ENCODE measurements around the gene UBXN11. TPM values are rescaled to one million over a fixed set of nuclear protein-coding genes. Genes with fewer than 3 reads are reported as not detected.

UBXN11 gene, protein sequence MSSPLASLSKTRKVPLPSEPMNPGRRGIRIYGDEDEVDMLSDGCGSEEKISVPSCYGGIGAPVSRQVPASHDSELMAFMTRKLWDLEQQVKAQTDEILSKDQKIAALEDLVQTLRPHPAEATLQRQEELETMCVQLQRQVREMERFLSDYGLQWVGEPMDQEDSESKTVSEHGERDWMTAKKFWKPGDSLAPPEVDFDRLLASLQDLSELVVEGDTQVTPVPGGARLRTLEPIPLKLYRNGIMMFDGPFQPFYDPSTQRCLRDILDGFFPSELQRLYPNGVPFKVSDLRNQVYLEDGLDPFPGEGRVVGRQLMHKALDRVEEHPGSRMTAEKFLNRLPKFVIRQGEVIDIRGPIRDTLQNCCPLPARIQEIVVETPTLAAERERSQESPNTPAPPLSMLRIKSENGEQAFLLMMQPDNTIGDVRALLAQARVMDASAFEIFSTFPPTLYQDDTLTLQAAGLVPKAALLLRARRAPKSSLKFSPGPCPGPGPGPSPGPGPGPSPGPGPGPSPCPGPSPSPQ
- total RNA-seq = 4.8 and 5.3 TPM in 2 replicates

GRCh38 chr1:26306290-26307229, at the start of gene UBXN11:
Gene UBXN11 (minus strand): TSS chr1:26306636. CDS start chr1:26302883, 3,753 bp downstream.

DNA sequence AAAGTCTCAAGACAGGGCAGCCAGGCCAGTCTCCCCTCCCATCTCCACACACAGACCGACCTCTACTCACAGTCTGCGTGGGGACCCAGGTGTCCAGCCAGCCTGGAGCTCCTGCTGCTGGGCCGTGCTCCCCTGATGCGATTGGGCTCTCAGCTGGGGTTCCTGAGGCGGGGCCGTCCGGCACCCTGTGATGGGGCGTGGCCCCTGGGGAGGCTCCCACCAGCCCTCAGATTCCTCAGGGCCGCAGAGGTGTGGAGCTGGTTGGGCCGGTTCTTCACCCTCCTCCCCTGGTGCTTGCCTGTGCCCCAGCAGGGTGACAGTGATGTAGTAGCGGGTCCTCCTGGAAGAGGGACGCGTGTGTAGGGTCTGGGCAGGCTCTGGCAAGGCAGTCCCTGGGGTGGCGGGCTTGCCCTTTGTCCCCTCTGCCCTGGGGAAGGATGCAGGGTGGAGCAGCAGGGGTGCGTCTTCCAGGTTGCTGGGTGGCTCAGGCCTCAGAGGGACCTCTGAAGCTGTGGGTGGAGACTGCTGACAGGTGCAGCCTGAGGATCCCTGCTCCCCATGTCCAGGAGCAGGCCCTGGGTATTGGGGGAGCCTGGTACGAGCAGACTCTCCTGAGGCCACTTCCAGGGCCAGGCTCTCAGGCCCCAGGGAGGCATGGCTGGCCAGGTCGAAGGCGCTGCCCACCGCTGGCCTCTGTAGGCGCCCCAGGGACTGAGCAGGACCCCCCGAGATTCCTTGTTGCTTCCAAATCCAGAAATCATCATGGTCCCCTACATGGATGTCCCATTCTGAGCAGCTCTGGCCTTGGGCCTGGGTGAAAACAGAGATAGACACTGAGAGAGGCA, 47.8 kb upstream of the UBXN11 start, which contains the start of gene CRYBG2:
TSS of gene CRYBG2 (minus strand) at position 155 of the 845 bp plus-strand sequence. CDS start 7,473 bp downstream, outside the sequence.

GRCh38 chr1:26317612-26318337, 11.3 kb upstream of the UBXN11 start, which contains the start of gene CD52:
Gene CD52 (plus strand): TSS chr1:26317958. CDS start chr1:26318018, 60 bp downstream.

DNA sequence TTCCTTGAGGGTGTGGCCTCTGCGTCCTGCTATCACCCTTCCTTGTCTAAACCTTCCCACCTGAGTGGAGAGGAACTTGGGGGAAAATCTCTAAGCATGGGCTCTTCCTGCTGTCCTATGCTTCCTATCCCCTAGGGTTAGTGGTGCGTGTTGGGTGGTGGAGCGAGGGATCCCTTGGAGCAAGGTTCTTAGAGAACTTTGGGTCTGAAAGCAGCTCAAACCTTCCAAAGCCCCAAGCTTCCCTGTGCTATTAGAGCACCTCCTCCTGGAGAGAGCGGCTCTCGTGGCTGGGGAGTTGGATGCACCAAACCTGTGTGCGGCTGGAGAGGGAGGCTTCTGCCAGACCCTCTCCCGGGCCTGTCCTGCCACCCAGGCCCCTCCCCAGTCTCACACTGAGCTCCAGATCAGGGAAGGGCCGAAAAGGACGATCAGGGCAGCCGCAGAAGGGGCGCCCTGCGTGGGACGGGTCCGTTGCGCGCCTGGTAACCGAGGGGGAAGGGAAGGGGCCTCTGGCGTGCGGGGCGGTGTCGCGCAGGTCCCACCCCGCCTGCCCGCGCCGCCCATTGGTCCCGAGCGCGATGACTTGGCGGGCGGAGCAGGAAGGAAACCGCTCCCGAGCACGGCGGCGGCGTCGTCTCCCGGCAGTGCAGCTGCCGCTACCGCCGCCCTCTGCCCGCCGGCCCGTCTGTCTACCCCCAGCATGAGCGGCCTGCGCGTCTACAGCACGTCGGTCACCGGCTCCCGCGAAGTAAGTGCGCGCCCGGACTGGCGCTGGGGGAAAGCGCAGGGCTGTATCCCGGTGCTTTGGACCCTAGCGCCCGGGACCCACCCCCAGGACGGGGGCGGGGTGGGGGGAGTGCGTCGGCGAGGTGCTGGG, 26.7 kb downstream of the UBXN11 start, which contains the start of gene SH3BGRL3:
TSS of gene SH3BGRL3 (plus strand) at position 631 of the 877 bp plus-strand sequence. CDS start at position 701, 70 bp downstream.

GRCh38 chr1:26233903-26234643, 72.4 kb downstream of the UBXN11 start, which contains the start of gene CEP85:
Gene CEP85 (plus strand): TSS chr1:26234200. CDS start chr1:26239784, 5,584 bp downstream.

Other genes starting within 250 kb of the UBXN11 start
- under 0.01 TPM in 1 of 2 replicates, not detected in the other for gene TRIM63, start 239.0 kb downstream of the UBXN11 start, total RNA-seq
- 4.7 and 5.4 TPM in 2 replicates for gene PDIK1L, start 194.8 kb downstream of the UBXN11 start, total RNA-seq
- gene FAM110D, start 147.6 kb downstream of the UBXN11 start, total RNA-seq = under 0.01 and 0.06 TPM in 2 replicates
- gene C1orf232, start 137.7 kb downstream of the UBXN11 start, total RNA-seq = not detected in 2 replicates
- 18.5 and 27.1 TPM in 2 replicates for gene ZNF593, start 136.7 kb downstream of the UBXN11 start, total RNA-seq
- gene ZNF593OS, start 134.8 kb downstream of the UBXN11 start, total RNA-seq = 0.19 TPM in 1 of 2 replicates, not detected in the other
- 0.26 TPM in 1 of 2 replicates, not detected in the other for gene CNKSR1, start 129.1 kb downstream of the UBXN11 start, total RNA-seq
- not detected in 2 replicates for gene CATSPER4, start 116.0 kb downstream of the UBXN11 start, total RNA-seq
- 6.2 and 7.7 TPM in 2 replicates for gene CEP85, start 72.4 kb downstream of the UBXN11 start, total RNA-seq
- 117 and 123 TPM in 2 replicates for gene SH3BGRL3, start 26.6 kb downstream of the UBXN11 start, total RNA-seq
- gene CD52, start 11.3 kb upstream of the UBXN11 start, total RNA-seq = not detected in 2 replicates
- not detected in 2 replicates for gene CRYBG2, start 47.5 kb upstream of the UBXN11 start, total RNA-seq
- gene ZNF683, start 66.1 kb upstream of the UBXN11 start, total RNA-seq = not detected in 2 replicates
- not detected in 2 replicates for gene LIN28A, start 104.2 kb upstream of the UBXN11 start, total RNA-seq
- 87.2 and 88.2 TPM in 2 replicates for gene DHDDS, start 125.7 kb upstream of the UBXN11 start, total RNA-seq
- 364 and 442 TPM in 2 replicates for gene HMGN2, start 165.8 kb upstream of the UBXN11 start, total RNA-seq
- 0.19 and 0.40 TPM in 2 replicates for gene RPS6KA1, start 223.1 kb upstream of the UBXN11 start, total RNA-seq